Uterus (tissue), 4 donors: Measurements from ENCODE around the gene SFXN5. TPM values are rescaled to one million over a fixed set of nuclear protein-coding genes. Genes with fewer than 3 reads are reported as not detected.

Experiments used
- DNase-seq, 2 donors: peaks; one replicate each; pipeline ENCODE4 v3.0.0-alpha.2; 2019 to 2020
- H3K27ac ChIP-seq, 2 donors: fragments of 200-600 bp; sonication (generic); 1 replicate in 1 of 2; 2 replicates in 1 of 2; pipeline ENCODE4 v1.5.1; 2016 to 2018
- H3K27me3 ChIP-seq, 2 donors: fragments of 200-600 bp; sonication (generic); one replicate each; pipeline ENCODE4 v1.5.1; 2018 to 2019; ENCODE audit warnings: control low read depth in 1 of 2
- H3K36me3 ChIP-seq, 2 donors: fragments of 200-600 bp; sonication (generic); one replicate each; pipeline ENCODE4 v1.5.1; 2019; ENCODE audit warnings: control low read depth in 1 of 2
- H3K4me1 ChIP-seq, 2 donors: fragments of 200-600 bp; sonication (generic); one replicate each; pipeline ENCODE4 v1.5.1; 2018 to 2019; ENCODE audit warnings: control low read depth in 1 of 2
- H3K4me3 ChIP-seq, 2 donors: fragments of 200-600 bp; sonication (generic); 1 replicate in 1 of 2; 2 replicates in 1 of 2; pipeline ENCODE4 v1.5.1; 2018 to 2019; ENCODE audit warnings: mild to moderate bottlenecking in 1 of 2
- H3K9me3 ChIP-seq, 2 donors: fragments of 200-600 bp; sonication (generic); one replicate each; pipeline ENCODE4 v1.5.1; 2019; ENCODE audit warnings: control low read depth in 1 of 2
- POLR2A ChIP-seq, 2 donors: fragments of 450-650 bp; IDR thresholded peaks; one replicate each; pipeline ENCODE4 v1.6.1; 2016; ENCODE audit warnings: antibody characterized with exemption in 2 of 2, mild to moderate bottlenecking in 1 of 2, moderate library complexity in 1 of 2
- intact Hi-C: fragments of 100-400 bp; cut with DNase I; formaldehyde crosslinking; loops from one replicate; pipeline ENCODE4 v1.15.1; 2023; ENCODE audit warnings: low total_unique reads
- total RNA-seq, 4 donors: library from RNA; depleted of rRNA in 3 of 4; stranded (reverse); fragments of >200 nt in 3 of 4; gene quantifications; one replicate each; pipeline versions ENCODE4 v1.1.0 to v1.2.4, GENCODE V29; 2014 to 2023
- TF ChIP-seq, protein P1 (sequence below), 4 experiments: fragments of 200-600 bp in 2 of 4; fragments of 450-650 bp in 2 of 4; sonication (generic) in 2 of 4; IDR thresholded peaks; one replicate each; pipeline ENCODE4 v1.5.1; 2016 to 2019; ENCODE audit warnings: antibody characterized with exemption in 4 of 4, mild to moderate bottlenecking in 2 of 4, moderate library complexity in 1 of 4
- donor health status: DM: yes; HTN: yes; CAD: no.

The SFXN5 gene
- total RNA-seq, 4 donors from 2014 or later, result 2.1 to 16.0 (median 10.6) TPM

DNA sequence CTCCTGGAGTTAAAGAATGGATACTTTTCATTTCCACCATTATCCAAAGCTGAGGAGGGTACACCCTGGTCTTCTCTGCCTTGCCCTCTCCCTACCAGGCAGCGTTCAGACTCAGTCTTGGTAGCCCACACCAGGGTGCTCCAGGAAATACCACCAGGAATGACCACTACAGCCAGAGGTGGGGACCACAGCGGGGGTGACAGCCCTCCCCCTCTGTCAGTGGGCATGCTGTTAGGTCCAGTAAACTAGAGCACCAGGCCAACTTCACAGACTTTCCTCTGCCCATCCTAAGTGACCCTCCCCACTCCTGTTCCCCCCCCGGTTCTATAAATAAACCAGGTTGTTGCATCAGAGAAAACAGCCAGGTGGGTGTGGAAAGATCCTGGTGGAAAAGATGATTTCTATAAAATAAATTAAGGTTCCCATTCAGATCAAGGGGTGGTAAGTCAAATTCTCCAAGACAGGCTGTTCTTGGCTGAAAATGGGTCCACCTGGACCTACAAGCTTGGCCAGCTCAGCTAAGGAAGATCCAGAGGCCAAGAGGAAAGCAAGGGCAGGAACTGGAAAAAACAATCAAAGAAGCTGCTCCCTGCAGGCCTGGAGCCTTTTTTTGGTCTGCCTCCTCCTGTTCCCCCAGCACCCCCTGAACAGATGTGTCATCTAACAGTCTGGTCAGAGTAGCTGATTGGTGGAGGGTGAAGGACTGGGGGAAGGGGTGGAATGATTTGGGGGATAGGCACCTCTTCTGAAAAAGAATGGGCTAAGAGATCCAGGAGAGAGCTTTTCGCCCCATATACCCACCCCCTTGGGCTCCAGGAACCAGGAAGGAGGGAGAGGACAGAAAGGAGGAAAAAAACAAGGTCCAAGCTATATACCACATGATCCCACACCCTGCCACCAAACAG, 38.9 kb upstream of the SFXN5 start:
- H3K36me3 ChIP-seq, result no peaks in the 10 kb centered on the region
- no peaks in the 10 kb centered on the region for H3K27me3 ChIP-seq
- DNase-seq, result no peak
- intact Hi-C loops, result no loop called here
- TF ChIP-seq, protein P1, sequence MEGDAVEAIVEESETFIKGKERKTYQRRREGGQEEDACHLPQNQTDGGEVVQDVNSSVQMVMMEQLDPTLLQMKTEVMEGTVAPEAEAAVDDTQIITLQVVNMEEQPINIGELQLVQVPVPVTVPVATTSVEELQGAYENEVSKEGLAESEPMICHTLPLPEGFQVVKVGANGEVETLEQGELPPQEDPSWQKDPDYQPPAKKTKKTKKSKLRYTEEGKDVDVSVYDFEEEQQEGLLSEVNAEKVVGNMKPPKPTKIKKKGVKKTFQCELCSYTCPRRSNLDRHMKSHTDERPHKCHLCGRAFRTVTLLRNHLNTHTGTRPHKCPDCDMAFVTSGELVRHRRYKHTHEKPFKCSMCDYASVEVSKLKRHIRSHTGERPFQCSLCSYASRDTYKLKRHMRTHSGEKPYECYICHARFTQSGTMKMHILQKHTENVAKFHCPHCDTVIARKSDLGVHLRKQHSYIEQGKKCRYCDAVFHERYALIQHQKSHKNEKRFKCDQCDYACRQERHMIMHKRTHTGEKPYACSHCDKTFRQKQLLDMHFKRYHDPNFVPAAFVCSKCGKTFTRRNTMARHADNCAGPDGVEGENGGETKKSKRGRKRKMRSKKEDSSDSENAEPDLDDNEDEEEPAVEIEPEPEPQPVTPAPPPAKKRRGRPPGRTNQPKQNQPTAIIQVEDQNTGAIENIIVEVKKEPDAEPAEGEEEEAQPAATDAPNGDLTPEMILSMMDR (IDR thresholded peaks at IDR 0.05), result no peak
- no peak for TF ChIP-seq POLR2A (IDR thresholded peaks at IDR 0.05)
- no peaks in the 10 kb centered on the region for H3K9me3 ChIP-seq
- H3K27ac ChIP-seq, result peak overlapping the region in 1 of 2 donors; percentile 89
- peak overlapping the region in 1 of 2 donors; percentile 96 for H3K4me3 ChIP-seq
- H3K4me1 ChIP-seq, result peaks cover 4 to 13% of the 10 kb centered on the region in 2 donors

DNA sequence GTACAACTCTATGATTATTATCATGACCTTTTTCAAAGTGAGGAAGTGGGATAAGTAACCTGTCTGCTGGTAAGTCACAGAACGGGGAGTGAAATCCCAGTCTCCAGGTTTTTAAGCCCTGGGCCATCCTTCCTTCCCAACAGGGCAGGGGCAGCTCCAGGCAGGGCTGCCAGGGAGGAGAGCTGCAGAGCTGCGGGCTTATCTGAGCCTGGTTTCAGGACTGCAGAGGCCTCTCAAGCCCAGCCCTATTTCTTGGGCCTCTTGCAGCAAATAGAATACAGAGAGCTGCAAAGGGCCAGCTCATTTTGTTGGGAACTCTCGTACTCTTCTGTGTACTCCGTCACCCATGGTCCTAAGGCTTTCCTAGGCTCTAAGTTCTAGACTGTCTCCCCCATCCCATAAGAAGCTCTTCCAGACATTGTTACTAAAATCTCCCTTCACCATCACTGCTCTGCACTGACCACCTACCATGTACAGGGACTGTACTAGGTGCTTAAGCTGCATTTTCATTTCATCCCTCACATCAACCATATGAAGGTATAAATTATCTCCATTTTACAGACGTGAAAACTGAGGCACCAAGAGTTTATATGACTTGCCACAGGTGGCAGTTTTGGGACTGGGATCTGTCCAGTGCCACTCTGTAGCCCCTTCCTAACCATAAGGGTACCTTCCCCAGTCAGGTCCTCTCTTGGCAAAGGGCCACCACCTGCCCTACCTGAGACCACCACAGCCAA, 38.1 kb upstream of the SFXN5 start:
- Histone ChIP-seq H3K4me3 (no peak overlapping the region), H3K4me1 (peaks cover 4 to 13% of the 10 kb centered on the region in 2 donors), H3K9me3 (no peaks in the 10 kb centered on the region), H3K36me3 (no peaks in the 10 kb centered on the region), H3K27ac (peak overlapping the region in 1 of 2 donors; percentile 89), H3K27me3 (no peaks in the 10 kb centered on the region)
- DNase-seq, result no peak
- intact Hi-C loops, result no loop called here
- TF ChIP-seq POLR2A (IDR thresholded peaks at IDR 0.05), result no peak
- TF ChIP-seq, protein P1 (IDR thresholded peaks at IDR 0.05), result no peak

DNA sequence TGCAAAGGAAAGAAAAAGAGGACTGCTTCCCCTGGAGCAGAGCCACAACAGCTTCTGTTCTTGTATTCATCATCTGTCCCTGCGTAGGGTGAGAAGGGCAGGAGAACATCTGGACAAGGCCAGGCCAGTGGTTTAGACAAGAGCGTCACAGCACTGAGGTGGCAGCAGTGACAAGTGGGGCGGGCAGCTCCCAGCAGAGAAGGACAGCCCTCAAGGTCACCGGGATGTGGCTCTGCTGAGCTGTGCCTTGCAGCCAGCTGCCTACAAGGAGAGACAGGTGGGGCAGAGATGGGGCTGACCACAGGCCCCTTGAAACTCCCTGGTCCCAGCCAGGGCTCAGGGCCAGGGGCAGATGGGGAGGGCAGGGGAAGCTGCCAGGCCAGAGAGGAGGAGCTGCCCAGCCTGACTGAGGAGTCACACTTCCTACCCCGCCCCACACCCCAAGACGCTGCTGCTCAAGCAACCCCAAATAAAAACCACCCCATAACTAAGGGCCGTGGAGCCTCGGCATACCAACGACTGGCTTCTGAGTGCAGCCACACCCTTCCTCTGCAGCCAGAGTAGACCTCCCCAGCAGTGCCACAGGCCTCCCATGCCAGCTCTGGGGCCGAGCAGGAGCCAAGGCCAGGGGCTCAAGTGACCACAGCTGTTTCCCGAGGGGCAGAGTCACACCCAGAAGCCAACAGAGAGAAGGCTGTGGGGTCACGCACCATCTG, 35.9 kb upstream of the SFXN5 start:
- no peaks in the 10 kb centered on the region for H3K27me3 ChIP-seq
- DNase-seq, result peak in 1 of 2 donors; percentile 18
- H3K4me3 ChIP-seq, result no peak overlapping the region
- intact Hi-C loops, result no loop called here
- no peaks in the 10 kb centered on the region for H3K9me3 ChIP-seq
- H3K4me1 ChIP-seq, result peaks cover 4 to 13% of the 10 kb centered on the region in 2 donors
- H3K36me3 ChIP-seq, result no peaks in the 10 kb centered on the region
- TF ChIP-seq, protein P1 (IDR thresholded peaks at IDR 0.05), result no peak
- TF ChIP-seq POLR2A (IDR thresholded peaks at IDR 0.05), result no peak
- no peak overlapping the region for H3K27ac ChIP-seq

DNA sequence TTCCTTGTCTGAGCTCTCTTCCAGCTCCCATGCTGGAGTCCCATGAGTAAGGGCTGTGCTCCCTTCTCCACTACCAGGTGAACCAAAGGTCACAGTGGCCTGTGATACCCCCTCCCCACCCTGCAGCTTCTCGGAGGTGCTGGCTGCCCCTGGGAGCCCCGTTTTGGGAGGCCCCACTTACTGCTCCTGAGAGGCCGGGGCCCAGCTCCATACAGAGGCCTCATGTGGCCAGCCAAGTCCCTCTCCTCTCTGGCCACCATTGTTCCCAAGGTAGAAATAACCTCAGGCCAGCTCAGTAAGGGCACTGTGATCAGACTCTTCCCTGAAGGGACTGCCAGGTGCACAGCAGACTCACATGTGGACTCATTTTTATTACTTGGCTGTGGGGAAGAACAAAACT, 35.3 kb upstream of the SFXN5 start:
- Histone ChIP-seq H3K4me1 (peaks cover 4 to 13% of the 10 kb centered on the region in 2 donors), H3K9me3 (no peaks in the 10 kb centered on the region), H3K36me3 (no peaks in the 10 kb centered on the region), H3K27me3 (no peaks in the 10 kb centered on the region), H3K27ac (no peak overlapping the region), H3K4me3 (no peak overlapping the region)
- TF ChIP-seq, protein P1 (IDR thresholded peaks at IDR 0.05), result no peak
- TF ChIP-seq POLR2A (IDR thresholded peaks at IDR 0.05), result no peak
- no peak for DNase-seq
- intact Hi-C loops, result no loop called here
